LNCAP (cell line): Measurements from ENCODE around the gene DTNBP1.

Source experiments
- TF ChIP-seq, protein P1 (sequence below): fragments of 450-650 bp; IDR thresholded peaks from 2 replicates; pipeline ENCODE4 v1.5.1; 2017; ENCODE audit warnings: mild to moderate bottlenecking

The DTNBP1 gene

DNA sequence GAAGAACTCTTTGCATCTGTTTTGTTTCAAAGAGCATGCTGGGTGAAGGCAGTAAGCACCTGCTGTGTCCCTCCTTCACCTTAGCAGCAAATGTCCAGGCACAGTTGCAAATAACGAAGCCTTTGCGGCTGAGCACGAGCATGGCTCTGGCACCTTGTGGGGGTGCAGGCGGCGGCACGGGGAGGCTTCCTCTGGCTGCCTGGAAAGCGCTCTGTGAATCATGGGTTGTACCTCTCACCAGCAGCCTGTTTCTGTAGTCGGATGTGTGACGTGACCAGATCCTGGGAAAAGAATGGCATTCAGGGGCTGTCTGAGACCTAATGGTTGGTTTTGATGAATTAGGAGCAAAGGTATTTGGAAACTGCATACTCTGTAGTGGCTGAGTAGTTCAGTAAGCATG, 144.8 kb downstream of the DTNBP1 start:
- TF ChIP-seq, protein P1, sequence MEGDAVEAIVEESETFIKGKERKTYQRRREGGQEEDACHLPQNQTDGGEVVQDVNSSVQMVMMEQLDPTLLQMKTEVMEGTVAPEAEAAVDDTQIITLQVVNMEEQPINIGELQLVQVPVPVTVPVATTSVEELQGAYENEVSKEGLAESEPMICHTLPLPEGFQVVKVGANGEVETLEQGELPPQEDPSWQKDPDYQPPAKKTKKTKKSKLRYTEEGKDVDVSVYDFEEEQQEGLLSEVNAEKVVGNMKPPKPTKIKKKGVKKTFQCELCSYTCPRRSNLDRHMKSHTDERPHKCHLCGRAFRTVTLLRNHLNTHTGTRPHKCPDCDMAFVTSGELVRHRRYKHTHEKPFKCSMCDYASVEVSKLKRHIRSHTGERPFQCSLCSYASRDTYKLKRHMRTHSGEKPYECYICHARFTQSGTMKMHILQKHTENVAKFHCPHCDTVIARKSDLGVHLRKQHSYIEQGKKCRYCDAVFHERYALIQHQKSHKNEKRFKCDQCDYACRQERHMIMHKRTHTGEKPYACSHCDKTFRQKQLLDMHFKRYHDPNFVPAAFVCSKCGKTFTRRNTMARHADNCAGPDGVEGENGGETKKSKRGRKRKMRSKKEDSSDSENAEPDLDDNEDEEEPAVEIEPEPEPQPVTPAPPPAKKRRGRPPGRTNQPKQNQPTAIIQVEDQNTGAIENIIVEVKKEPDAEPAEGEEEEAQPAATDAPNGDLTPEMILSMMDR = no peak

DNA sequence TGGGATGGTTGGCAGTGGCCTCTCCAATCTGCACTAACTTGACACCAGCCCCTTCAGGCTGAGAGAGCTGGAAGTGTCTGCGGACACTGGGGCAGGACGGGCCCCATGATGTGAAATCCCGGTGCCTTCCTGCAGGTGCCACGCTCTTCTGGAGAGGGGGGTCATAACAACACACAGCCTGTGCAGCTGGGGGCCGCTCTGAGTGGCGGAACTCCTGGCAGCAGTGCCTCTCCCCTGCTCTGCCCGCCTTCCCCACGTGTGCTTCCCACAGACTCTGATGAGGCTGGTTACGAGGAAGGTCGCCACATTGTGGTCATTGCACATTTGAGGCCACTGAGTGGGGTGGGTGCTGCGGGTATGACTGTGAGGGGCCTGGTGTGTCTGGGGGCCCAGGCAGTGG, 145.2 kb downstream of the DTNBP1 start:
- TF ChIP-seq, protein P1 = no peak

DNA sequence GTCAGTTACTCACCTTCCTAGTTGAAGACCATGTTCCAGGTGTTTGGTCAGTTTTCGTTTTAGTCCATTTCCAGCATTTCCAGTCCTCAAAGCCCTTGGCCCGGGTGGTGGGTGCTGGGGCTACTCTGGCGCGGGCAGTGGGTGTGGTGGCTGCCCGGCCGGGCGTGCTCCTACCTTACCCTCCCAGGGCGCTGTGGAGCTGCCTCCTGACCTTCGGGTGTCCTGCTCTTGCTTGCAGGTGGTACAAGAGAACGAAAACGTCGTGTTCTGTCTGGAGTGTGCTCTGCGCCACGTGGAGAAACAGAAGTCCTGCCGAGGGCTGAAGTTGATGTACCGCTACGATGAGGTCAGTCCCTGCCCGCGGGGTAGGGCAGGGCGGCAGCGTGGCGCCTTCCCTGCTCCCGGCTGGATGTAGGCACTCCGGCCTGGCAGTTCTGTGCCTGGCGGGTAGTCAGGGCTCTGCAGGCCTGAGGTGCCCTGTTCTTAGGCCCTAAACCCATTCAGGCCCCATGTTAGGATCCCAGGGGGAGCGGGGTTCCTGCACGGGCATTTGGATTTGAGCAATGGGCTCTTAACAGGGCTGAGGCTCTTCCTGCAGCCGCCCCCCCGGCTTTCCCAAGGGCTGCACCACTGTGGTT, 145.8 kb downstream of the DTNBP1 start:
- TF ChIP-seq, protein P1 = no peak

DNA sequence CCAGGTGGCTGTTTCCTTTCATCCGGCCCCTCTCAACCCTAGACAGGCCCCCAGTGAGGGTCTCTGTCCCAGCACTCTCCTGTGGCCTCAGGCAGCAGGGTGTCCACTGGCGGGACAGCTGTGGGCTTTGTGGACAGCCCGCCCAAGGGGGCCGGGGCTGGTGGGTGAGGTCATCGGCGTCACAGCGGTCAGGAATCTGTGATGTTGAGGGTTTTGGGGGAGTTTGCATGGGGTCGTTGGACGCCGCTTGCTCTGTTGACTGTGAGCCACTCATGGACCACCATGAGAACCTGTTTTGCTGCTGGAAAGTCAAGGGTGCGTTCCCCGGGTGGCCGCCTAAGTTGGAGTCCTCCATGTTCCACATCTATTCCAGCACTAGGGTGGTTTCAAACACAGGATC, 146.4 kb downstream of the DTNBP1 start:
- TF ChIP-seq, protein P1 = no peak

DNA sequence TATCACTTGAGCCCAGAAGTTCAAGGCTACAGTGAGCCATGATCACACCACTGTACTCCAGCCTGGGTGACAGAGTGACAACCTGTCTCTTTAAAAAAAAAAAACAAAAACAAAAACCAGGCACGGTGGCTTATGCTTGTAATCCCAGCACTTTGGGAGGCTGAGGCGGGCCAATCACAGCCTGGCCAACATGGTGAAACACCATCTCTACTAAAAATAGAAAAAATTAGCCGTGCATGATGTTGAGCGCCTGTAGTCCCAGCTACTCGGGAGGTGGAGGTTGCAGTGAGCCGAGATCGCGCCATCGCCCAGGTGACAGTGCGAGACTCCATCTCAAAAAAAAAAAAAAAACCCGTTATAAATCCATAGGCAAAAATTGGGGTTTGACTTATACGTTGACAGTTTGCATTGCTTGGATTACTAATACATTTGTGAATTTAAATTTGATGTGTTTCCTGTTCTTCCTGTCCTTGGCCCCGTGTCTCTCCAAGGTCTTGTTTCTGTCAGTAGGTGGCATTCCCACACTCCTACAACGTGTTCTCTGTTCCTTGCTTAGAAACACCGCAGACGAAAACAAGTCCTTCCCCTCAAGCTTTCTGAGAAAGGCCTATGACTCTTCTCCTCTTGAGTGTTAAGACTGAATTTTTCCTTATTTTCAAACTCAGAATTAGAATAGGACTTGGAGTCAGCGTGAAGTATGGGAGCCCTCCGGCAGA, 147.0 kb downstream of the DTNBP1 start:
- TF ChIP-seq, protein P1 = no peak

DNA sequence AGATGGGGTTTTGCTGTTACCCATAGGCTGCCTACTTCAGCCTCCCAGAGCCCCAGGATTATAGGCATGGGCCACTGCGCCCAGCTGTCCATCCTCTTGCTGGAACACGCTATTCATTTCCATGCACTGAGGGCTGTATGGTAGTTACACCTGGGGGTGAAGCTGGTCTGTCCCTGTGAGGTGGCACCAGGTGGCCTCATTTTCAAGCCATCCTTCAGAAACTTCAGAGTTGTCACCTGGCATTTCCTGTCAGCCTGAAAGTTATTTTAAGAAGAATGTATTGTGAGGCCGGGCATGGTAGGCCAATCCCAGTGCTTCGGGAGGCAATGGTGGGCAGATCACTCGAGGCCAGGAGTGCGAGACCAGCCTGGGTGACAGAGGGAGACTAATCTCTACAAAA, 147.6 kb downstream of the DTNBP1 start:
- TF ChIP-seq, protein P1 = no peak

DNA sequence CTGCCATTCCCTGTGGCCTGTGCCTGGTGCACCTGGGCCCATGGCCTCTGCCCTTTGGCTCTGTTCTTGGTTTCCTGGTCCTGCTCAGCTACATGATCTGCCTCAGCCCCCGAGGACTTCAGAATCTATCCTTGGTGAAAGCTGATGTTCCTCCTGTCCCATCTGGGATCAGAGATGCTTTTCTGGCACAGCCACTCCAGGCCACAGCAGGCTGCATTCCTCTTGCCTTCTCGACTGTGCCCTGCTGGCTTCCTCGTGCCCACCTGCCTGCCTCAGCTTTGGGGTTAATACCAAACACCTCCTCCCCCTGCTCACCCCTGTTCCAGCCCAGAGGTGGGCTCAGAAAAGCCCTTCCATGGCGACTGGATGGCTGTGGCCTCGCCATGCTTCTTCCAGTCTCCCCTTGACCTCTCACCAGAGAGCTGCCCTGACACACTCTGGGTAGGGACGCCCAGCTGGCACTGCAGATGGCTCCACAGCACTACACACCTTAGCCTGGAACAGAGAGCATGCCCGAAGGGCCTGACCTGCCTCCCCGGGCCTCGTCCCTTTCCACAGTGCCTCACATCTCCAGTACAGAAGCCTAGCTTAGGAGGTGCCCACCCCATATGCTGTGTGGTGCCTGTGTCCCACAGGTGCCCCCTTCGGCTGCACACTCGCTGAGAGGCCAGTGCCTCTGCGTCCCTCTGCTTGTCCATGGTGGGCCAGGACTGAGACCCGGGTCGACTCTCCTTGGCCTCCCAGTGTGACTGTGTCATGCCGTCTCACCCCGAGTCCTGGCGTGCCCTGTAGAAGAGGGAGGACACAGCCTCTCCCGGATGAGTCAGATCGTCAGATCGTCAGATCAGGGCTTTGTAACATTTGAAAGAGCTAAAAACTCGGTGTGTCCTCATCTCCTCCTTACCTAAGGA, 148.8 kb downstream of the DTNBP1 start:
- TF ChIP-seq, protein P1 = no peak
